Hepatocyte (in vitro differentiated cells): ENCODE results near the gene NMU. TPM values are rescaled to one million over a fixed set of nuclear protein-coding genes. Genes with fewer than 3 reads are reported as not detected.
"Not testable (repeated sequence)": the region's sequence is repeated elsewhere in the genome, so short reads cannot be mapped to it uniquely, and the experiment has no call there.

Experiments
- DNase-seq: peaks from one replicate; pipeline ENCODE4 v3.0.0-alpha.2; 2016; ENCODE audit warnings: low spot score
- H2AFZ ChIP-seq: fragments of 200-600 bp; sonication (generic); 2 replicates; pipeline ENCODE4 v1.6.0; 2016; ENCODE audit warnings: antibody characterized with exemption, mild to moderate bottlenecking
- H3K27ac ChIP-seq: fragments of 200-600 bp; sonication (generic); 2 replicates; pipeline ENCODE4 v1.5.1; 2016; ENCODE audit warnings: mild to moderate bottlenecking
- H3K27me3 ChIP-seq: fragments of 200-600 bp; sonication (generic); 2 replicates; pipeline ENCODE4 v1.6.1; 2016
- H3K36me3 ChIP-seq: fragments of 200-600 bp; sonication (generic); replicated peaks from 2 replicates; pipeline ENCODE4 v1.5.1; 2016; ENCODE audit warnings: low read depth; ENCODE audit not compliant: insufficient read depth
- H3K4me1 ChIP-seq: fragments of 200-600 bp; sonication (generic); 2 replicates; pipeline ENCODE4 v1.5.1; 2016; ENCODE audit warnings: mild to moderate bottlenecking, moderate library complexity; ENCODE audit not compliant: insufficient read depth
- H3K4me2 ChIP-seq: fragments of 200-600 bp; sonication (generic); 2 replicates; pipeline ENCODE4 v1.6.0; 2016
- H3K4me3 ChIP-seq: fragments of 200-600 bp; sonication (generic); 2 replicates; pipeline ENCODE4 v1.5.1; 2016; ENCODE audit warnings: mild to moderate bottlenecking
- H3K79me2 ChIP-seq: fragments of 200-600 bp; sonication (generic); 2 replicates; pipeline ENCODE4 v1.6.0; 2017; ENCODE audit warnings: mild to moderate bottlenecking
- H3K9me2 ChIP-seq: fragments of 200-600 bp; sonication (generic); replicated peaks from 2 replicates; pipeline ENCODE4 v1.6.0; 2017; ENCODE audit warnings: mild to moderate bottlenecking; ENCODE audit not compliant: insufficient read depth
- H3K9me3 ChIP-seq: fragments of 200-600 bp; sonication (generic); 2 replicates; pipeline ENCODE4 v1.5.1; 2016; ENCODE audit warnings: low read depth, mild to moderate bottlenecking
- H4K20me1 ChIP-seq: fragments of 200-600 bp; sonication (generic); 2 replicates; pipeline ENCODE4 v1.6.0; 2016; ENCODE audit warnings: mild to moderate bottlenecking; ENCODE audit not compliant: insufficient read depth, poor library complexity, severe bottlenecking
- EZH2 ChIP-seq: fragments of 200-600 bp; sonication (generic); IDR thresholded peaks from 2 replicates; pipeline ENCODE4 v1.6.1; 2016; ENCODE audit warnings: antibody characterized with exemption, mild to moderate bottlenecking, borderline replicate concordance
- EZH2phosphoT487 ChIP-seq: fragments of 200-600 bp; sonication (generic); IDR thresholded peaks from one replicate; pipeline ENCODE4 v1.6.1; 2018; ENCODE audit warnings: antibody characterized with exemption, mild to moderate bottlenecking, low read depth, moderate library complexity; ENCODE audit not compliant: unreplicated experiment, severe bottlenecking
- WGBS: methylation state at CpG from one replicate; pipeline ENCODE4 v1.1.6; 2016; ENCODE audit warnings: low lambda C conversion rate; ENCODE audit errors: missing lambda C conversion rate; 5-methylcytosine and 5-hydroxymethylcytosine counted together
- polyA plus RNA-seq: library from polyadenylated mRNA; unstranded; fragments of >200 nt; fragmentation: Nextera tagmentation; extraction: Ambion mirVana; gene quantifications from 2 replicates; pipeline ENCODE4 v1.2.1, GENCODE V29; 2016
- total RNA-seq: library from RNA; depleted of rRNA; stranded (reverse); fragments of >200 nt; gene quantifications from 2 replicates; pipeline ENCODE4 v1.2.3, GENCODE V29; 2014
- TF ChIP-seq, protein P1 (sequence below): fragments of 200-600 bp; sonication (generic); IDR thresholded peaks from 2 replicates; pipeline ENCODE4 v1.5.1; 2016; ENCODE audit warnings: antibody characterized with exemption, mild to moderate bottlenecking; ENCODE audit not compliant: poor library complexity

The NMU gene, protein sequence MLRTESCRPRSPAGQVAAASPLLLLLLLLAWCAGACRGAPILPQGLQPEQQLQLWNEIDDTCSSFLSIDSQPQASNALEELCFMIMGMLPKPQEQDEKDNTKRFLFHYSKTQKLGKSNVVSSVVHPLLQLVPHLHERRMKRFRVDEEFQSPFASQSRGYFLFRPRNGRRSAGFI
- total RNA-seq (7.6 and 20.1 TPM in 2 replicates), polyA plus RNA-seq (2.0 and 5.2 TPM in 2 replicates)

DNA sequence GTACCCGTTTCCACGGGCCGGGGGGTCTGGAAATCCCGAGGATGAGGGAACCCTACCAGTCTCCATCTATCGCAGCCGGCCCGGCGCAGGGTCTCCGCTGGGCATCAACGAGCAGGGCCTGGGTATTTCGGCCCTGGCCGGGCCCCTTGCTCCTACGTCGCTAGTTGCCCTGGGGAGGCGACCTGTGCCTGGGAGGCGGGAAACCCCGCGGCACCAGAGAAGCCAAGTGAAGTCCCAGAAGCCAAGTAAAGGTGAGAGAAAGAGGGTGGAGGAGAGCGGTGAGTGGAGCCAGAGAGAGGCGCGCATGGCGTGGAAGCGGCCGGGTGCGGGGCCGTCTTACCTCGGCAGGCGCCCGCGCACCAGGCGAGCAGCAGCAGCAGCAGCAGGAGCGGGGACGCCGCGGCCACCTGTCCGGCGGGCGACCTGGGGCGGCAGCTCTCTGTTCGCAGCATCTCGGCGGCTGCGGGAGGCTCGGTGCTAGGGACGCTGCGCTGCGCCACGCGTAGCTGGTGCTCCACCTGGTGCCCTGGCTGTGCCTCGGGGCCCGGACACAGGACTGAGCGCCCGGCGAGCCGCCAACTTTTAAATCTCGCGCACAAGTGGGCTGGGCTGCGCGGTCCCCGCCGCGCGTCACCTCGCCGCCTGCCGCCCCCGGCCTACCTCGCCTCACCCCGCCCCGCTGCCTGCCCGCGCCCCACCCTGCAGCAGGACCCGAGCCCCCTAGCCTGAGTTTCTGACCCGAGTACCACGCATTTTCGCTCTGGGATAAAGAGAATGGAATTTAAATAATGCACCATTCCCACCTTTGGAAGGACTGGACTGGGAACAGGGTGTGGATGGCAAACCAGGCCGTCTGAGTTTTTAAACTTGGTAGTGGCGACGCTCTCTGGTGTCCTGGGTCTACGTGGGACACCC, at the start of gene NMU:
TSS of gene NMU (minus strand) at position 558 of the 915 bp plus-strand sequence. CDS start at position 452, 106 bp downstream.
- H4K20me1 ChIP-seq: no peaks in the 10 kb centered on the region
- no peak within 1 kb of the TSS for H3K27ac ChIP-seq
- DNase-seq: peak; percentile 67
- no peaks in the 10 kb centered on the region for H3K79me2 ChIP-seq
- TF ChIP-seq, protein P1, sequence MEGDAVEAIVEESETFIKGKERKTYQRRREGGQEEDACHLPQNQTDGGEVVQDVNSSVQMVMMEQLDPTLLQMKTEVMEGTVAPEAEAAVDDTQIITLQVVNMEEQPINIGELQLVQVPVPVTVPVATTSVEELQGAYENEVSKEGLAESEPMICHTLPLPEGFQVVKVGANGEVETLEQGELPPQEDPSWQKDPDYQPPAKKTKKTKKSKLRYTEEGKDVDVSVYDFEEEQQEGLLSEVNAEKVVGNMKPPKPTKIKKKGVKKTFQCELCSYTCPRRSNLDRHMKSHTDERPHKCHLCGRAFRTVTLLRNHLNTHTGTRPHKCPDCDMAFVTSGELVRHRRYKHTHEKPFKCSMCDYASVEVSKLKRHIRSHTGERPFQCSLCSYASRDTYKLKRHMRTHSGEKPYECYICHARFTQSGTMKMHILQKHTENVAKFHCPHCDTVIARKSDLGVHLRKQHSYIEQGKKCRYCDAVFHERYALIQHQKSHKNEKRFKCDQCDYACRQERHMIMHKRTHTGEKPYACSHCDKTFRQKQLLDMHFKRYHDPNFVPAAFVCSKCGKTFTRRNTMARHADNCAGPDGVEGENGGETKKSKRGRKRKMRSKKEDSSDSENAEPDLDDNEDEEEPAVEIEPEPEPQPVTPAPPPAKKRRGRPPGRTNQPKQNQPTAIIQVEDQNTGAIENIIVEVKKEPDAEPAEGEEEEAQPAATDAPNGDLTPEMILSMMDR: no peak
- TF ChIP-seq EZH2: peak; percentile 82
- no peaks in the 10 kb centered on the region for H3K36me3 ChIP-seq
- H3K4me1 ChIP-seq: peaks cover 17% of the 10 kb centered on the region
- no peaks in the 10 kb centered on the region for H3K9me2 ChIP-seq
- no peaks in the 10 kb centered on the region for H3K9me3 ChIP-seq
- H2AFZ ChIP-seq: peak within 1 kb of the TSS; percentile 86
- H3K4me2 ChIP-seq: peak within 1 kb of the TSS; percentile 99
- 2% methylated on average over 48 of the region's 80 CpGs for WGBS
- peaks cover 48% of the 10 kb centered on the region for H3K27me3 ChIP-seq
- H3K4me3 ChIP-seq: peak within 1 kb of the TSS; percentile 61

GRCh38 chr4:55684276-55684675, 48.2 kb upstream of the NMU start:
- DNase-seq: no peak
- no peak overlapping the region for H3K4me3 ChIP-seq
- no peaks in the 10 kb centered on the region for H3K4me1 ChIP-seq
- H3K9me2 ChIP-seq: no peaks in the 10 kb centered on the region
- H3K27me3 ChIP-seq: no peaks in the 10 kb centered on the region
- 93% methylated on average over 3 of the region's 3 CpGs for WGBS
- no peaks in the 10 kb centered on the region for H4K20me1 ChIP-seq
- H2AFZ ChIP-seq: no peak overlapping the region
- H3K79me2 ChIP-seq: no peaks in the 10 kb centered on the region
- TF ChIP-seq EZH2phosphoT487 (no peak), EZH2 (no peak)
- TF ChIP-seq, protein P1: no peak
- H3K36me3 ChIP-seq: no peaks in the 10 kb centered on the region
- no peak overlapping the region for H3K27ac ChIP-seq
- H3K4me2 ChIP-seq: no peak overlapping the region
- no peaks in the 10 kb centered on the region for H3K9me3 ChIP-seq

- 88% methylated on average over 3 of the region's 3 CpGs for WGBS
These were observed 46.7 kb upstream of the NMU start for GRCh38 chr4:55682797-55683196.

GRCh38 chr4:55682295-55682694, 46.2 kb upstream of the NMU start:
- Histone ChIP-seq H2AFZ (no peak overlapping the region), H3K27ac (no peak overlapping the region), H3K27me3 (no peaks in the 10 kb centered on the region), H3K4me2 (no peak overlapping the region), H3K9me3 (no peaks in the 10 kb centered on the region), H3K4me1 (no peaks in the 10 kb centered on the region), H4K20me1 (no peaks in the 10 kb centered on the region), H3K9me2 (no peaks in the 10 kb centered on the region), H3K4me3 (no peak overlapping the region), H3K79me2 (no peaks in the 10 kb centered on the region), H3K36me3 (no peaks in the 10 kb centered on the region)
- WGBS: 72% methylated on average over 1 of the region's 1 CpG
- DNase-seq: no peak
- TF ChIP-seq, protein P1: no peak
- TF ChIP-seq EZH2: no peak

More at GRCh38 chr4:55682797-55683196, 46.7 kb upstream of the NMU start:
- not testable (repeated sequence) for H3K79me2 ChIP-seq, DNase-seq, H4K20me1 ChIP-seq, H3K4me1 ChIP-seq, H3K9me2 ChIP-seq, H3K9me3 ChIP-seq, H2AFZ ChIP-seq, H3K27ac ChIP-seq, H3K36me3 ChIP-seq, H3K27me3 ChIP-seq, H3K4me3 ChIP-seq, H3K4me2 ChIP-seq
